MCF 10A (cell line): ENCODE measurements around the gene LMNTD1. TPM values are rescaled to one million over a fixed set of nuclear protein-coding genes. Genes with fewer than 3 reads are reported as not detected.

Experiments
- BruUV-seq: library from RNA; stranded (reverse); fragments of 400-500 nt; replicated peaks from 2 replicates; lab custom pipeline; 2021; lab: Mats Ljungman, UMichigan
- CTCF ChIA-PET: fragments of 300-600 bp; sonication (Branson Sonifier 250); formaldehyde crosslinking; extraction: SDS; loops from one replicate; lab custom pipeline; 2021; ENCODE audit warnings: antibody characterized with exemption, inconsistent platforms; lab: Yijun Ruan, JAX
- POLR2A ChIA-PET: fragments of 300-600, 350-650 bp; sonication (Branson Sonifier 250); formaldehyde crosslinking; extraction: SDS; loops from one replicate; lab custom pipeline; 2020; ENCODE audit warnings: antibody characterized with exemption, inconsistent platforms; lab: Yijun Ruan, JAX
- DNase-seq: peaks from one replicate; pipeline ENCODE4 v3.0.0-alpha.2; 2018; ENCODE audit not compliant: unreplicated experiment
- H3K27ac Mint-ChIP-seq: one replicate; pipeline ENCODE4 v1.8.0; 2022; ENCODE audit warnings: mild to moderate bottlenecking, low read depth, mixed read lengths; ENCODE audit not compliant: unreplicated experiment
- H3K27me3 Mint-ChIP-seq: one replicate; pipeline ENCODE4 v1.8.0; 2022; ENCODE audit warnings: mixed read lengths; ENCODE audit not compliant: insufficient read depth, unreplicated experiment
- H3K36me3 Mint-ChIP-seq: one replicate; pipeline ENCODE4 v1.8.0; 2022; ENCODE audit warnings: mild to moderate bottlenecking, moderate library complexity, mixed read lengths; ENCODE audit not compliant: insufficient read depth, unreplicated experiment
- H3K4me1 Mint-ChIP-seq: one replicate; pipeline ENCODE4 v1.8.0; 2022; ENCODE audit warnings: mixed read lengths; ENCODE audit not compliant: insufficient read depth, unreplicated experiment
- H3K4me3 Mint-ChIP-seq: one replicate; pipeline ENCODE4 v1.8.0; 2022; ENCODE audit warnings: mild to moderate bottlenecking, moderate library complexity, mixed read lengths; ENCODE audit not compliant: unreplicated experiment
- H3K9me3 Mint-ChIP-seq: one replicate; pipeline ENCODE4 v1.8.0; 2022; ENCODE audit warnings: mixed read lengths; ENCODE audit not compliant: unreplicated experiment
- intact Hi-C: fragments of 100-400 bp; cut with micrococcal nuclease; formaldehyde crosslinking; loops from 2 replicates; pipeline ENCODE4 v1.14.1; 2022
- total RNA-seq: library from RNA; stranded (reverse); gene quantifications from 2 replicates; pipeline ENCODE4 v1.2.3, GENCODE V29; 2022
- TF ChIP-seq, protein P1 (sequence below): fragments of 200-600 bp; IDR thresholded peaks from one replicate; pipeline ENCODE4 v1.8.0; 2022; ENCODE audit warnings: antibody characterized with exemption, mild to moderate bottlenecking; ENCODE audit not compliant: unreplicated experiment

The LMNTD1 gene
- total RNA-seq, 1 experiment from 2014 or later, result not detected

DNA sequence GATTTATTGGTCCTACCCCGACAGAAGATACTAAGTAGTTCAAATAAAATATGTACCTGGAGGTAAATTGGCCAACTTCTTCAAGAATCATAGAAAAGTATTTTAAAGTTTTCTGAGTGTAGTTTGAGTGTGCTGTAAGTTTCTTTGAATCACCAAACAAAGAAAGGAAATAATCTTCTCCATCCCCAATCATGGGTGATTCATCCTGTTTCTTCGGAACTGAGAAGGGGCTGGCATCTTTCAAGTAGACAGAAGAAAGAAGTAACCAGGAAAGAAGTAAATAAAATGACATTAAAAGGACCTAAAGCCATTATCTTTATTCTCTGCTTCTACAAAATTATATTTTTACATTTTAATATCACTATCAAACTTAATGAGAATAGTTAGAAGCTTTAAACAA, 6.8 kb downstream of the LMNTD1 start:
- DNase-seq, result no peak
- Mint-ChIP-seq H3K36me3 (no peaks in the 10 kb centered on the region), H3K4me1 (peaks cover 8% of the 10 kb centered on the region), H3K27ac (no peak overlapping the region), H3K9me3 (peaks cover 8% of the 10 kb centered on the region), H3K4me3 (no peak overlapping the region), H3K27me3 (no peaks in the 10 kb centered on the region)
- no TSS peak for BruUV-seq
- intact Hi-C loops, result no loop called here
- ChIA-PET CTCF (no interaction called here), POLR2A (no interaction called here)
- TF ChIP-seq, protein P1, sequence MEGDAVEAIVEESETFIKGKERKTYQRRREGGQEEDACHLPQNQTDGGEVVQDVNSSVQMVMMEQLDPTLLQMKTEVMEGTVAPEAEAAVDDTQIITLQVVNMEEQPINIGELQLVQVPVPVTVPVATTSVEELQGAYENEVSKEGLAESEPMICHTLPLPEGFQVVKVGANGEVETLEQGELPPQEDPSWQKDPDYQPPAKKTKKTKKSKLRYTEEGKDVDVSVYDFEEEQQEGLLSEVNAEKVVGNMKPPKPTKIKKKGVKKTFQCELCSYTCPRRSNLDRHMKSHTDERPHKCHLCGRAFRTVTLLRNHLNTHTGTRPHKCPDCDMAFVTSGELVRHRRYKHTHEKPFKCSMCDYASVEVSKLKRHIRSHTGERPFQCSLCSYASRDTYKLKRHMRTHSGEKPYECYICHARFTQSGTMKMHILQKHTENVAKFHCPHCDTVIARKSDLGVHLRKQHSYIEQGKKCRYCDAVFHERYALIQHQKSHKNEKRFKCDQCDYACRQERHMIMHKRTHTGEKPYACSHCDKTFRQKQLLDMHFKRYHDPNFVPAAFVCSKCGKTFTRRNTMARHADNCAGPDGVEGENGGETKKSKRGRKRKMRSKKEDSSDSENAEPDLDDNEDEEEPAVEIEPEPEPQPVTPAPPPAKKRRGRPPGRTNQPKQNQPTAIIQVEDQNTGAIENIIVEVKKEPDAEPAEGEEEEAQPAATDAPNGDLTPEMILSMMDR, result no peak

DNA sequence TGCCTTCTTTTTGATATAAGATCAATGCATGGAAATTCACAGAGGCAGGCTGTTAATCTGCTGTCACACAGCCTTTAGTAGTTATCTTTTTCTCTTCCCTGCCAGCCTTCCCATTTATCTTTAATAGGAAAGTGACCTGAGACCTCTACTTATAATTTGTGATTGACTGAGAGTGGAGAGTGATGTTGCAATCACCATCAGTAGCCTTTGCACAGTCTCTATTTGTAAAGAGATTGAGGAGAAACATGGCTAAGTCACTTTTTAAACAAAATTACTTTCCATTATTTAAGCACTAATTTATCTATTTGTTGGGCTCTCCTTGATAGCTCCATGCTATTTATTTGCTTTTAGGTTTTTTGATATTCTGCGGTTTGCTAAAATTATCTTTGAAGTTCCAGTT, 19.9 kb downstream of the LMNTD1 start:
- DNase-seq, result no peak
- intact Hi-C loops, result no loop called here
- no peak overlapping the region for H3K27ac Mint-ChIP-seq
- TF ChIP-seq, protein P1, result no peak
- no peaks in the 10 kb centered on the region for H3K36me3 Mint-ChIP-seq
- no peak overlapping the region for H3K4me3 Mint-ChIP-seq
- ChIA-PET CTCF (no interaction called here), POLR2A (no interaction called here)
- H3K27me3 Mint-ChIP-seq, result no peaks in the 10 kb centered on the region
- no peaks in the 10 kb centered on the region for H3K4me1 Mint-ChIP-seq
- no TSS peak for BruUV-seq
- H3K9me3 Mint-ChIP-seq, result peaks cover 8% of the 10 kb centered on the region

DNA sequence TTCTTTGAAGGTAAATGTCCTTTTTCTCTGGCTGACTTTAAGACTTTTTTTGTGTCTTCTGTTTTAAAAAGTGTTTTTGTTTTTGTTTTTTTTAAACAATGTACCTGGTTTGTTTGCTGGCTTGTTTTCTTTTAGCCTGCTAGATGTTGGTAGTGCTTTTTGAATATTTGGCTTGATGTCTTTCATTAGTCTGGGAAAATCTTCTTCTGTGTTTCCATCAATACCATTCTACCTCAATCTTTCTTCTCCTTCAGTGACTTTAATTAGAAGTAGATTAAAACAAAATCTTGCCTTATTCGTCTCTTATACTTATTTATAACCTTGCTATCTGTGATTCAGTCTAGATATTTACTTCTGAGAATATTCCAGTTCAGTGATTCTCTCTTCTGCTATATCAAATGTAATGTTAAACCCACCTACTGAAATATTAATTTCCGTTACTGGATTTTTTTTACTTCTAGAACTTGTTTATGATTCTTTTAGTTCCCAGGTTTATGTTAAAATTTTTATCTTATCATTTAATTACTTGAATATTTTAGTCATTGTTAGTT, 21.5 kb downstream of the LMNTD1 start:
- no peak for DNase-seq
- no peaks in the 10 kb centered on the region for H3K27me3 Mint-ChIP-seq
- TF ChIP-seq, protein P1, result no peak
- no peaks in the 10 kb centered on the region for H3K4me1 Mint-ChIP-seq
- no TSS peak for BruUV-seq
- no peaks in the 10 kb centered on the region for H3K36me3 Mint-ChIP-seq
- H3K27ac Mint-ChIP-seq, result no peak overlapping the region
- peaks cover 8% of the 10 kb centered on the region for H3K9me3 Mint-ChIP-seq
- CTCF ChIA-PET, result no interaction called here
- POLR2A ChIA-PET, result interaction anchor here (0.9 kb wide), 1 partner anchor 10 kb away, joined by 3 read pairs; no protein-coding TSS in a partner anchor
- no peak overlapping the region for H3K4me3 Mint-ChIP-seq
- intact Hi-C loops, result no loop called here

DNA sequence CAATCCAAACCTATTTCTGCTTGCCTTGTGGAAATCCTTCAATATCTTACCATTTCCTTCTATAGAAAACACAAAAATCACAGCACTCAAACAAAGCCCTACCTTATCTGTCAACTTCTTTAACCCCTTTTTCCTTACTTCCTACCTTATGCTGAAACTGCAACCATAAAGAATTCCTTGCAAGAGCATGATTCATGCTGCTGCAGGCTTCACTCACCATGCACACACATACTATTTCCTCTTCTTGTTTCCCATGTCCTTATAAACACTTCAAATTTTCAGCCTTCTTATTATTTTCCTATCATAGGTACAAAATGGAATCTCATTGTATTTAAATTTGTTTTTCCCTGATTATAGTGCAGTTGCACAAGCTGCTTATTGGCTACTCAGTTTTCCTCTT, 23.3 kb downstream of the LMNTD1 start:
- Mint-ChIP-seq H3K27me3 (no peaks in the 10 kb centered on the region), H3K4me3 (no peak overlapping the region), H3K27ac (no peak overlapping the region), H3K9me3 (peaks cover under 1% of the 10 kb centered on the region), H3K4me1 (no peaks in the 10 kb centered on the region), H3K36me3 (no peaks in the 10 kb centered on the region)
- intact Hi-C loops, result no loop called here
- BruUV-seq, result no TSS peak
- TF ChIP-seq, protein P1, result no peak
- DNase-seq, result no peak
- ChIA-PET CTCF (no interaction called here), POLR2A (no interaction called here)
